GM19238 (cell line): ENCODE measurements around the gene STAT3.
"Not testable (repeated sequence)": the region's sequence is repeated elsewhere in the genome, so short reads cannot be mapped to it uniquely, and the experiment has no call there.

Experiments
- DNase-seq: peaks from one replicate; pipeline ENCODE4 v3.0.0; 2011; ENCODE audit warnings: low spot score; ENCODE audit not compliant: insufficient read length

STAT3 gene

GRCh38 chr17:42409523-42410318 lies 21.5 kb upstream of the STAT3 start:
- no peak for DNase-seq

GRCh38 chr17:42408061-42408460 lies 19.8 kb upstream of the STAT3 start:
- no peak for DNase-seq

GRCh38 chr17:42407289-42407836 lies 19.1 kb upstream of the STAT3 start:
- peak; percentile 83 for DNase-seq

GRCh38 chr17:42406615-42407288 lies 18.5 kb upstream of the STAT3 start:
- DNase-seq: no peak

- DNase-seq: peak; percentile 70
Measured at GRCh38 chr17:42405963-42406495, 17.8 kb upstream of the STAT3 start.

- no peak for DNase-seq
Measured at GRCh38 chr17:42405076-42405475, 16.8 kb upstream of the STAT3 start.

GRCh38 chr17:42404326-42405055 lies 16.2 kb upstream of the STAT3 start:
- DNase-seq: no peak

GRCh38 chr17:42403150-42403549 lies 14.9 kb upstream of the STAT3 start:
- DNase-seq: peak; percentile 58

- DNase-seq: no peak
Measured at GRCh38 chr17:42402117-42402516, 13.9 kb upstream of the STAT3 start.

- not testable (repeated sequence) for DNase-seq
Measured at GRCh38 chr17:42400844-42401375, 12.7 kb upstream of the STAT3 start.

GRCh38 chr17:42399948-42400843 lies 12.0 kb upstream of the STAT3 start:
- DNase-seq: no peak

GRCh38 chr17:42399121-42399520 lies 10.9 kb upstream of the STAT3 start:
- no peak for DNase-seq

GRCh38 chr17:42395601-42396000 lies 7.4 kb upstream of the STAT3 start:
- DNase-seq: not testable (repeated sequence)

- DNase-seq: no peak
Measured at GRCh38 chr17:42394838-42395237, 6.6 kb upstream of the STAT3 start.

- DNase-seq: peak; percentile 42
Measured at GRCh38 chr17:42392692-42393415, 4.6 kb upstream of the STAT3 start.

GRCh38 chr17:42391439-42391838 lies 3.2 kb upstream of the STAT3 start:
- DNase-seq: not testable (repeated sequence)

GRCh38 chr17:42389899-42390298 lies 1.7 kb upstream of the STAT3 start:
- no peak for DNase-seq

- no peak for DNase-seq
Measured at GRCh38 chr17:42389135-42389417, 834 bp upstream of the STAT3 start.

GRCh38 chr17:42387661-42388380 lies 421 bp downstream of the STAT3 start:
- no peak for DNase-seq
